CD4-positive, CD25-positive, alpha-beta regulatory T cell (primary cell): Measurements from ENCODE around the gene PKD2. TPM values are rescaled to one million over a fixed set of nuclear protein-coding genes. Genes with fewer than 3 reads are reported as not detected.

Experiments used
- ATAC-seq, 2 donors: fragments of 150-1000 bp; cut with Tn5 transposase; one replicate each; pipeline ENCODE4 v1.10.0; 2021; ENCODE audit warnings: low read depth in 2 of 2, moderate number of reproducible peaks in 2 of 2, moderate library complexity in 1 of 2
- DNase-seq, 3 donors: peaks; one replicate each; pipeline versions ENCODE4 v3.0.0 to v3.0.0-alpha.2; 2012 to 2022; ENCODE audit warnings: mixed read lengths in 1 of 3
- H3K27ac ChIP-seq: one replicate; pipeline ENCODE4 v1.7.0; 2013; ENCODE audit warnings: mild to moderate bottlenecking, low read length; ENCODE audit not compliant: insufficient read depth, poor library complexity, severe bottlenecking
- H3K27me3 ChIP-seq: one replicate; pipeline ENCODE4 v1.7.0; 2013; ENCODE audit warnings: low read length; ENCODE audit not compliant: control insufficient read depth, insufficient read depth
- H3K36me3 ChIP-seq: one replicate; pipeline ENCODE4 v1.7.0; 2013; ENCODE audit warnings: mild to moderate bottlenecking, low read length, moderate library complexity; ENCODE audit not compliant: control insufficient read depth, insufficient read depth
- H3K4me1 ChIP-seq: 2 replicates; pipeline ENCODE4 v1.7.0; 2013; ENCODE audit warnings: mild to moderate bottlenecking, low read length; ENCODE audit not compliant: insufficient read depth, control insufficient read depth, poor library complexity, severe bottlenecking
- H3K4me3 ChIP-seq: one replicate; pipeline ENCODE4 v1.7.0; 2013; ENCODE audit warnings: low read depth, mild to moderate bottlenecking, low read length, moderate library complexity
- H3K9me3 ChIP-seq, 2 experiments: 1 replicate in 1 of 2; 2 replicates in 1 of 2; pipeline ENCODE4 v1.7.0; 2013; ENCODE audit warnings: low read length in 2 of 2, mild to moderate bottlenecking in 1 of 2, moderate library complexity in 1 of 2; ENCODE audit not compliant: control insufficient read depth in 2 of 2
- H3K27ac Mint-ChIP-seq, 3 donors: one replicate each; pipeline ENCODE4 v1.8.0; 2020 to 2022; ENCODE audit warnings: mild to moderate bottlenecking in 3 of 3, mixed read lengths in 3 of 3, moderate library complexity in 2 of 3
- H3K27me3 Mint-ChIP-seq: one replicate; pipeline ENCODE4 v1.8.0; 2022; ENCODE audit warnings: mild to moderate bottlenecking, mixed read lengths
- H3K36me3 Mint-ChIP-seq: one replicate; pipeline ENCODE4 v1.8.0; 2020; ENCODE audit warnings: mixed read lengths
- H3K4me1 Mint-ChIP-seq, 4 donors: one replicate each; pipeline ENCODE4 v1.8.0; 2020 to 2022; ENCODE audit warnings: mixed read lengths in 4 of 4, mild to moderate bottlenecking in 1 of 4
- H3K4me3 Mint-ChIP-seq, 4 donors: one replicate each; pipeline ENCODE4 v1.8.0; 2020 to 2022; ENCODE audit warnings: mild to moderate bottlenecking in 4 of 4, mixed read lengths in 4 of 4, moderate library complexity in 3 of 4
- H3K9me3 Mint-ChIP-seq, 7 donors: one replicate each; pipeline ENCODE4 v1.8.0; 2020 to 2022; ENCODE audit warnings: mixed read lengths in 7 of 7, mild to moderate bottlenecking in 3 of 7, moderate library complexity in 2 of 7
- polyA plus RNA-seq, 4 donors: library from polyadenylated mRNA; unstranded; fragments of 300-500 nt; fragmentation: Illumina TruSeq; gene quantifications; one replicate each; pipeline ENCODE4 v1.2.3, GENCODE V29; 2021
- total RNA-seq: library from RNA; stranded (reverse); gene quantifications from one replicate; pipeline ENCODE4 v1.2.3, GENCODE V29; 2022

PKD2 gene
- total and polyA plus RNA-seq, 5 donors from 2014 or later: 2.0 to 17.3 (median 5.4) TPM

DNA sequence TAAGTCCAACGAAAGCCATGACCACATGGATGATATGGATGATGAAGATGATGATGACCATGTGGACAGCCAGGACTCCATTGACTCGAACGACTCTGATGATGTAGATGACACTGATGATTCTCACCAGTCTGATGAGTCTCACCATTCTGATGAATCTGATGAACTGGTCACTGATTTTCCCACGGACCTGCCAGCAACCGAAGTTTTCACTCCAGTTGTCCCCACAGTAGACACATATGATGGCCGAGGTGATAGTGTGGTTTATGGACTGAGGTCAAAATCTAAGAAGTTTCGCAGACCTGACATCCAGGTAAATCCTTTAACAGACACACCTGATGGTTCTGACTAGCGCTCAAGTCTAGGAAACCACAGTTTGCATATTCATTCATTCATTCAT is 25.9 kb upstream of the PKD2 start:
- Histone ChIP-seq H3K4me3 (no peak overlapping the region), H3K9me3 (no peaks in the 10 kb centered on the region), H3K4me1 (no peaks in the 10 kb centered on the region), H3K27me3 (peaks cover 23% of the 10 kb centered on the region), H3K27ac (no peak overlapping the region), H3K36me3 (no peaks in the 10 kb centered on the region)
- ATAC-seq (no peak), DNase-seq (no peak)
- Mint-ChIP-seq H3K4me1 (peaks cover 0 to 4% (median 1%) of the 10 kb centered on the region in 4 donors), H3K27ac (no peak overlapping the region), H3K4me3 (no peak overlapping the region), H3K9me3 (peaks cover 0 to 1% (median 0%) of the 10 kb centered on the region in 7 donors), H3K36me3 (no peaks in the 10 kb centered on the region), H3K27me3 (peaks cover 38% of the 10 kb centered on the region)

DNA sequence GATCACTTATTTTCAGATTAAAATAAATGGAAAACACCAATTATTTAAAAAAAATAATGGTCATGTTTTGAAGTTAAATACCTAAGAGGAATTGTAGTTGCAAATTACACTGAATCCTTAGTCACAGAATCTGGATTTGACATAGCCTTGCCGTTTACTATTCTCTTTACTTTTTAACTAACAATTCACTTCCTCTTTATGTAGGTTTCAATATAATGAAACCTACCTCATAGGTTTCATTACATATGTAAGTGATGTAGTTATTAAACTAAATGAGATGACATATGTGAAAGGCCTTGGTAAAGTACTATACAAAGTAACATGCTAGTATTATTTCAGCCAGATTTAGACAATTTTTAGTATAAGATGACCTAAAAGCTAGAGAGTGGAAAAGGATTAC is 25.4 kb upstream of the PKD2 start:
- Histone ChIP-seq H3K4me3 (no peak overlapping the region), H3K36me3 (no peaks in the 10 kb centered on the region), H3K27me3 (peaks cover 17% of the 10 kb centered on the region), H3K27ac (no peak overlapping the region), H3K4me1 (no peaks in the 10 kb centered on the region), H3K9me3 (no peaks in the 10 kb centered on the region)
- Mint-ChIP-seq H3K9me3 (peaks cover 0 to 1% (median 0%) of the 10 kb centered on the region in 7 donors), H3K4me3 (no peak overlapping the region), H3K4me1 (peaks cover 0 to 4% (median 1%) of the 10 kb centered on the region in 4 donors), H3K36me3 (no peaks in the 10 kb centered on the region), H3K27ac (no peak overlapping the region), H3K27me3 (peaks cover 38% of the 10 kb centered on the region)
- ATAC-seq: no peak
- no peak for DNase-seq

DNA sequence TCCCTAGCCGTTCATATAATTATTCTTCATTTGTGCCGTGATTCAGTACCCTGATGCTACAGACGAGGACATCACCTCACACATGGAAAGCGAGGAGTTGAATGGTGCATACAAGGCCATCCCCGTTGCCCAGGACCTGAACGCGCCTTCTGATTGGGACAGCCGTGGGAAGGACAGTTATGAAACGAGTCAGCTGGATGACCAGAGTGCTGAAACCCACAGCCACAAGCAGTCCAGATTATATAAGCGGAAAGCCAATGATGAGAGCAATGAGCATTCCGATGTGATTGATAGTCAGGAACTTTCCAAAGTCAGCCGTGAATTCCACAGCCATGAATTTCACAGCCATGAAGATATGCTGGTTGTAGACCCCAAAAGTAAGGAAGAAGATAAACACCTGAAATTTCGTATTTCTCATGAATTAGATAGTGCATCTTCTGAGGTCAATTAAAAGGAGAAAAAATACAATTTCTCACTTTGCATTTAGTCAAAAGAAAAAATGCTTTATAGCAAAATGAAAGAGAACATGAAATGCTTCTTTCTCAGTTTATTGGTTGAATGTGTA is 24.9 kb upstream of the PKD2 start:
- DNase-seq: no peak
- H3K4me3 ChIP-seq: no peak overlapping the region
- H3K9me3 Mint-ChIP-seq: peaks cover 0 to 1% (median 0%) of the 10 kb centered on the region in 7 donors
- no peak overlapping the region for H3K4me3 Mint-ChIP-seq
- no peaks in the 10 kb centered on the region for H3K36me3 Mint-ChIP-seq
- peaks cover 0 to 4% (median 1%) of the 10 kb centered on the region in 4 donors for H3K4me1 Mint-ChIP-seq
- H3K27ac Mint-ChIP-seq: no peak overlapping the region
- no peak overlapping the region for H3K27ac ChIP-seq
- H3K9me3 ChIP-seq: no peaks in the 10 kb centered on the region
- ATAC-seq: no peak
- H3K27me3 Mint-ChIP-seq: peaks cover 39% of the 10 kb centered on the region
- no peaks in the 10 kb centered on the region for H3K4me1 ChIP-seq
- no peaks in the 10 kb centered on the region for H3K36me3 ChIP-seq
- H3K27me3 ChIP-seq: peaks cover 15% of the 10 kb centered on the region

DNA sequence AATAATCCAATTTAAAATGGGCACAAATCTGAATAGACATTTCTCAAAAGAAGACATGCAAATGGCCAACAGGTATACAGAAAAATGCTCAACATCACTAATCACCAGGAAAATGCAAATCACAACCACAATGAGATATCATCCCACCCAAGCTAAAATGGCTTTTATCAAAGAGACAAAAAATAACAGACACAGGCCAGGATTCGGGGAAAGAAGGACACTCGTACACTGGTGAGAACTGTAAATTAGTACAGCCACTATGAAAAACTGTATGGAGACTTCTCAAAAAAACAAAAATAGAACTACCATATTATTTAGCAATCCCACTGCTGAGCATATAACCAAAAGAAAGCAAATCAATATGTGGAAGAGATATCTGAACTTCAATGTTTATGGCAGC is 23.4 kb upstream of the PKD2 start:
- DNase-seq: no peak
- Mint-ChIP-seq H3K4me1 (peaks cover 2 to 4% (median 3%) of the 10 kb centered on the region in 4 donors), H3K4me3 (no peak overlapping the region), H3K27ac (peak overlapping the region in 1 of 3 donors; percentile 46), H3K36me3 (no peaks in the 10 kb centered on the region), H3K9me3 (peaks cover 0 to 1% (median 0%) of the 10 kb centered on the region in 7 donors), H3K27me3 (peaks cover 36% of the 10 kb centered on the region)
- H3K4me1 ChIP-seq: no peaks in the 10 kb centered on the region
- H3K36me3 ChIP-seq: no peaks in the 10 kb centered on the region
- no peak overlapping the region for H3K4me3 ChIP-seq
- no peaks in the 10 kb centered on the region for H3K9me3 ChIP-seq
- no peak overlapping the region for H3K27ac ChIP-seq
- peaks cover 12% of the 10 kb centered on the region for H3K27me3 ChIP-seq
- ATAC-seq: no peak

DNA sequence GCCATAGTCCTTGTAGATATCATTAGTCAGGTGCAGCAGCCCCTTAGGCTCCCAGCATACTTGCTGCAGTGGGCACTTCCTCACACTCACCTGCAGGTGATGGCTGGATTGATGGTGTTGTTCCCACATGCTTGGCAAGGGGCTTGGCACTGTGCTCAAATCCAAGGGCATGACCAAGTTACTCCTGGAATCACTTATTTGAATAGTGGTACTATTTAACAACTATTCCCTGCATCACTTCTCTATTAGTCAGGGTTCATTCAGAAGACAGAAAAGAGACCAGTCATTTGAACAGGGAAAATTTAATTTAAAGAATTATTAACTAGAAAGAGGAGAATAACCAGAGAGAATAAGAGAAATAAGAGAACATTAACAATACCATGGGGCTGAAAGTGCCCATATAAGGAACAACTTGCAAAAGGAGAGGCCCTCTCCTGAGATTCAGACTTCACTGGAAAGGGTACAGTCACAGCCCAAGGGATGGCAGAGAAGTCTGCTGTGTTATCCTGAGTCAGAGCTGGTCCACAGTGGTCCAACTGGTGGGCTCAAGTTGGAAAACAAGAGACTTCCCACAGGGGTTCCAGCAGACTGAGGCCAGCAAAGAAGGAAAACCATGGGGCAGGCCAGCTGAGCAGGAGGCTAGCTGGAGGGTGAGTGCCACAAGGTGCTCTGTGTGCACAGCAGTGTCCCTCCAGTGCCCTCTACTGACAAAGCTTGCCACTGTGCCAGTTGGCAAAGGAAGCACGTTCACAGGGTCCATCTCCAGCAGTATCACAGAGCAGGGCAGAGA is 22.1 kb upstream of the PKD2 start:
- H3K27ac ChIP-seq: no peak overlapping the region
- H3K27ac Mint-ChIP-seq: no peak overlapping the region
- peaks cover 8 to 16% (median 9%) of the 10 kb centered on the region in 4 donors for H3K4me1 Mint-ChIP-seq
- ATAC-seq (peak; percentile 92 to 96), DNase-seq (peak in 1 of 3 donors; percentile 77)
- no peaks in the 10 kb centered on the region for H3K4me1 ChIP-seq
- H3K4me3 Mint-ChIP-seq: no peak overlapping the region
- H3K9me3 ChIP-seq: no peaks in the 10 kb centered on the region
- H3K27me3 ChIP-seq: peaks cover 8% of the 10 kb centered on the region
- H3K36me3 ChIP-seq: no peaks in the 10 kb centered on the region
- peaks cover 0 to 1% (median 0%) of the 10 kb centered on the region in 7 donors for H3K9me3 Mint-ChIP-seq
- H3K36me3 Mint-ChIP-seq: no peaks in the 10 kb centered on the region
- H3K27me3 Mint-ChIP-seq: peaks cover 36% of the 10 kb centered on the region
- no peak overlapping the region for H3K4me3 ChIP-seq

DNA sequence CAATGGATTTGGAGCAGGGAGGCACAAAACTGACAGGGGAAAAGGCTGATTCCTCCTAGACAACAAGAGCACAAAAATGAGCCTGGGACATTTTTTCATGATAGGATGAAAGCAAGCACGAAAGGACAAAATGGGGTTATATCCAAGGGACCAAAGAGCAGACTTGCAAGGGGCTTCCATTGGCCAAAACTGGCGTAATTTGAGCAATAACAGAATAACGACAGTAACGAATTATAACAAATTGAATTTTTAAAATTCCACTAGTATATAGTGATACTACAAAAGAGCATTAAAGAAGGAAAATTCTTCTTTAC is 21.6 kb upstream of the PKD2 start:
- ATAC-seq (no peak), DNase-seq (no peak)
- H3K27ac Mint-ChIP-seq: no peak overlapping the region
- peaks cover 4% of the 10 kb centered on the region for H3K27me3 ChIP-seq
- no peaks in the 10 kb centered on the region for H3K36me3 Mint-ChIP-seq
- H3K9me3 Mint-ChIP-seq: peaks cover 0 to 1% (median 0%) of the 10 kb centered on the region in 7 donors
- no peak overlapping the region for H3K27ac ChIP-seq
- H3K4me3 ChIP-seq: no peak overlapping the region
- H3K27me3 Mint-ChIP-seq: peaks cover 36% of the 10 kb centered on the region
- peaks cover 8 to 21% (median 13%) of the 10 kb centered on the region in 4 donors for H3K4me1 Mint-ChIP-seq
- no peaks in the 10 kb centered on the region for H3K36me3 ChIP-seq
- H3K4me3 Mint-ChIP-seq: no peak overlapping the region
- no peaks in the 10 kb centered on the region for H3K9me3 ChIP-seq
- peaks cover 5% of the 10 kb centered on the region for H3K4me1 ChIP-seq

DNA sequence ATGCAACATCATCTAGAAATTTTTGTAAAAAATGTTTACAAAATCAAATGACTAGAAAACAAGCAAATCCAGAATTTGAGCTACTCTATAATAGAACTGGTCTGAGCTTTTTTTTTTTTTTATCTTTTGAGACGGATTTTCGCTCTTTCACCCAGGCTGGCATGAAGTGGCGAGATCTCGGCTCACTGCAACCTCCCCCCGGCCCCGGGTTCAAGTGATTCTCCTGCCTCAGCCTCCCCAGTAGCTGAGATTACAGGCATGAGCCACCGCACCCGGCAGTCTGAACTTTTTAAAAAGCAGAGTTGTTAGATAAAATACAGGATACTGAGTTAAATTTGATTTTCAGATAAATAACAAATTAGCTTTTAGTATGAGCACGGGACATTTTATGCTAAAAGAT is 20.9 kb upstream of the PKD2 start:
- Histone ChIP-seq H3K9me3 (no peaks in the 10 kb centered on the region), H3K27ac (no peak overlapping the region), H3K36me3 (no peaks in the 10 kb centered on the region), H3K4me3 (no peak overlapping the region), H3K4me1 (peaks cover 8% of the 10 kb centered on the region), H3K27me3 (peaks cover 4% of the 10 kb centered on the region)
- Mint-ChIP-seq H3K36me3 (no peaks in the 10 kb centered on the region), H3K27me3 (peaks cover 32% of the 10 kb centered on the region), H3K4me3 (no peak overlapping the region), H3K9me3 (peaks cover 0 to 1% (median 0%) of the 10 kb centered on the region in 7 donors), H3K27ac (no peak overlapping the region), H3K4me1 (peaks cover 11 to 28% (median 18%) of the 10 kb centered on the region in 4 donors)
- DNase-seq (no peak), ATAC-seq (no peak)

DNA sequence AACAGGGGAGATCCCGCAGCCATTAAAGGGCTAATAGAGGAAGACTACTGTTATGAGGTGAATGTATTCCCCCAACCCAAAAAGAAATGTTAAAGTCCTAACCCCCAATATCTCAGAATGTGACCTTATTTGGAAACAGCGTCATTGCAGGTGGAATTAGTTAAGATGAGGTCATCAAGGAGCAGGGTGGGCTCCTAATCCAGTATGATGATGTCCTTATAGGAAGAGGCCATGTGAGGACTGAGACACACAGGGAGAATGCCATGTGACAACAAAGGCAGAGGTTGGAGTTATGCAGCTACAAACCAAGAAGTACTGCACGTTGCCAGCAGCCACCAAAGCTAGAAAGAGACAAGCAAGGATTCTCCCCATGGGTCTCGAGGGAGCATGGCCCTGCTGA is 17.7 kb upstream of the PKD2 start:
- Histone ChIP-seq H3K4me3 (no peak overlapping the region), H3K36me3 (no peaks in the 10 kb centered on the region), H3K4me1 (peaks cover 16% of the 10 kb centered on the region), H3K9me3 (no peaks in the 10 kb centered on the region), H3K27ac (no peak overlapping the region), H3K27me3 (peaks cover 5% of the 10 kb centered on the region)
- Mint-ChIP-seq H3K9me3 (no peaks in the 10 kb centered on the region), H3K4me3 (no peak overlapping the region), H3K27ac (no peak overlapping the region), H3K4me1 (peaks cover 16 to 59% (median 33%) of the 10 kb centered on the region in 4 donors), H3K36me3 (no peaks in the 10 kb centered on the region), H3K27me3 (peaks cover 34% of the 10 kb centered on the region)
- DNase-seq (no peak), ATAC-seq (no peak)
